ENCODE results near the gene FBN2.
"Not testable (repeated sequence)": the region's sequence is repeated elsewhere in the genome, so short reads cannot be mapped to it uniquely, and the experiment has no call there.

The FBN2 gene

DNA sequence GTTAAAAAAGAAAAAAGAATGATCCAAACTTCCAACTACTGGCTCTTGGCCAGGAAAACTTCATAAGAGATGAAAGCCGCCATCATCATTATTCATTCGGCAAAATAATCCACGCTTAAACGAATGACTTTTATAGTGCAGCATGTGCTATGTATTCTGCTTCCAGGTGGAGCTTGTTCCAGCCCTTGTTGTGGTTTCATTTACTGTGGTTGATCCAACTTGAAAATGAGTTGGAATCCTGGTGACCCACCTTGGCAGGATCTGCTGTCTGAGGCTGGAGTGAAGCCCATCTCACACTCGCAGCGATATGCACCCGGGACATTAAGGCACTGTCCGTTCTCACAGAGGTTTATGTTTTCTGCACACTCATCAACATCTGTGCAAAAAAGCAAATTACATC is 209.6 kb downstream of the FBN2 start:
- Histone ChIP-seq H3K4me3 (ENCODE audit: control insufficient read depth in 1 of 7, extremely low read depth in 1 of 7, insufficient read depth in 4 of 7, low read depth in 2 of 7, low read length in 6 of 7) (no peak overlapping the region), H3K27ac (ENCODE audit: insufficient read depth in 1 of 2, low read depth in 1 of 2, low read length in 2 of 2, poor library complexity in 1 of 2, severe bottlenecking in 2 of 2) (no peak overlapping the region), H3K27me3 (replicated peaks in 2 of 5; ENCODE audit: control insufficient read depth in 4 of 5, insufficient read depth in 5 of 5, low read length in 4 of 5) (no peaks in the 10 kb centered on the region), H3K9me3 (ENCODE audit: control extremely low read depth in 1 of 5, control insufficient read depth in 4 of 5, insufficient read depth in 2 of 5, low read depth in 1 of 5, low read length in 4 of 5) (peaks cover 0 to 1% (median 0%) of the 10 kb centered on the region in 5 experiments), H3K36me3 (ENCODE audit: control insufficient read depth in 4 of 4, insufficient read depth in 4 of 4, low read length in 3 of 4) (no peaks in the 10 kb centered on the region), H3K4me1 (ENCODE audit: control extremely low read depth in 1 of 4, control insufficient read depth in 4 of 4, insufficient read depth in 4 of 4, low read length in 3 of 4) (no peaks in the 10 kb centered on the region)
- no peak for DNase-seq
- CTCF ChIA-PET = no interaction called here
- 95% methylated on average over 7 of the region's 8 CpGs for WGBS (ENCODE audit: insufficient coverage)
- POLR2A ChIA-PET = no interaction called here

DNA sequence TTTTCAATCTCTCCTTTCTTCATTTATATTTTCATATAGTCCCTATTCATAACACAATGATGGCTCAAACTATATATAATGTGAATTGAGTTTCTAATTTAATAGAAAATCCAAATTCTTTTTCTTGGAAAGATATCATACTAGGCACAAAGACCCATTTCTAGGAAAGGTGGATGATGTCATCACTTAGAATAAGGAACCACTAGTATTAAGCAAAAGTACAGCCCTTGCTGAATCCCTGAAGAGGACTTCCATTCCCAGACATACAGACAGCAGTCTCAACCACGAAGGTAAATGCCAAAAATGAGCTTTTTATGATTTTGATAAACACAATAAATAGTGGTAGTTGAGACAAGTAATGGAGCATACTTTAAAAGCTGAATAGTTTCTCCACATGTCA is 210.0 kb downstream of the FBN2 start:
- H3K36me3 ChIP-seq (ENCODE audit: control insufficient read depth in 4 of 4, insufficient read depth in 4 of 4, low read length in 3 of 4) = no peaks in the 10 kb centered on the region
- POLR2A ChIA-PET = no interaction called here
- WGBS (ENCODE audit: insufficient coverage) = no CpG with 5 or more reads among the region's 1 CpG
- no peaks in the 10 kb centered on the region for H3K27me3 ChIP-seq (replicated peaks in 2 of 5; ENCODE audit: control insufficient read depth in 4 of 5, insufficient read depth in 5 of 5, low read length in 4 of 5)
- H3K9me3 ChIP-seq (ENCODE audit: control extremely low read depth in 1 of 5, control insufficient read depth in 4 of 5, insufficient read depth in 2 of 5, low read depth in 1 of 5, low read length in 4 of 5) = peaks cover 0 to 1% (median 0%) of the 10 kb centered on the region in 5 experiments
- H3K27ac ChIP-seq (ENCODE audit: insufficient read depth in 1 of 2, low read depth in 1 of 2, low read length in 2 of 2, poor library complexity in 1 of 2, severe bottlenecking in 2 of 2) = no peak overlapping the region
- CTCF ChIA-PET = no interaction called here
- H3K4me1 ChIP-seq (ENCODE audit: control extremely low read depth in 1 of 4, control insufficient read depth in 4 of 4, insufficient read depth in 4 of 4, low read length in 3 of 4) = no peaks in the 10 kb centered on the region
- no peak overlapping the region for H3K4me3 ChIP-seq (ENCODE audit: control insufficient read depth in 1 of 7, extremely low read depth in 1 of 7, insufficient read depth in 4 of 7, low read depth in 2 of 7, low read length in 6 of 7)
- no peak for DNase-seq

DNA sequence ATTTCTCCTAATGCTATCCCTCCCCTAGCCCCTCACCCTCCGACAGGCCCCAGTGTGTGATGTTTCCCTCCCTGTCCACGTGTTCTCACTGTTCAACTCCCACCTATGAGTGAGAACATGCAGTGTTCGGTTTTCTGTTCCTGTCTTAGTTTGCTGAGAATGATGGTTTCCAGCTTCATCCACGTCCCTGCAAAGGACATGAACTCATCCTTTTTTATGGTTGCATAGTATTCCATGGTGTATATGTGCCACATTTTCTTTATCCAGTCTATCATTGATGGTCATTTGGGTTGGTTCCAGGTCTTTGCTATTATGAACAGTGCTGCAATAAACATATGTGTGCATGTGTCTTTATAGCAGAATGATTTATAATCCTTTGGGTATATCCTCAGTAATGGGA is 216.6 kb downstream of the FBN2 start:
- H3K27me3 ChIP-seq (replicated peaks in 2 of 5; ENCODE audit: control insufficient read depth in 4 of 5, insufficient read depth in 5 of 5, low read length in 4 of 5); CTCF ChIA-PET; H3K27ac ChIP-seq (ENCODE audit: insufficient read depth in 1 of 2, low read depth in 1 of 2, low read length in 2 of 2, poor library complexity in 1 of 2, severe bottlenecking in 2 of 2); H3K4me1 ChIP-seq (ENCODE audit: control extremely low read depth in 1 of 4, control insufficient read depth in 4 of 4, insufficient read depth in 4 of 4, low read length in 3 of 4); DNase-seq; H3K36me3 ChIP-seq (ENCODE audit: control insufficient read depth in 4 of 4, insufficient read depth in 4 of 4, low read length in 3 of 4); H3K4me3 ChIP-seq (ENCODE audit: control insufficient read depth in 1 of 7, extremely low read depth in 1 of 7, insufficient read depth in 4 of 7, low read depth in 2 of 7, low read length in 6 of 7); H3K9me3 ChIP-seq (ENCODE audit: control extremely low read depth in 1 of 5, control insufficient read depth in 4 of 5, insufficient read depth in 2 of 5, low read depth in 1 of 5, low read length in 4 of 5); POLR2A ChIA-PET: not testable (repeated sequence)
- 88% methylated on average over 1 of the region's 4 CpGs for WGBS (ENCODE audit: insufficient coverage)

DNA sequence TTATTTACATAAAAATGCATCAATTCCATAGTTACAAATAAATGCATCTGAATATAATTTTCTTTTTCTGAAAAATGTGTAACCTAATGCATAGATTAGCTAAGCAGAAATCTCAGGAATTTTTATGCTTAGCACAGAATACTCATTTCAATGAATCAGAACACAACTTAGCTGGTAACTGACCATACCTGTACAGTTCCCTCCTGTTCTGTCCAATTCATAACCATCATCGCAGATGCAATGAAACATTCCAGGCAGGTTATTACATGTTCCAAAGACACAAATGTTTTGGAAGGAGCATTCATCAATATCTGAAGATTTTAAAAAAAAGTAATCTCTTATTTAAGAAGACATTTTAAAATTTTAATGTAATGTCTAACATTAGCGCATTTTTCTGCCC is 219.4 kb downstream of the FBN2 start:
- ChIA-PET POLR2A (no interaction called here), CTCF (no interaction called here)
- WGBS (ENCODE audit: insufficient coverage) = no CpG with 5 or more reads among the region's 2 CpGs
- H3K4me1 ChIP-seq (ENCODE audit: control extremely low read depth in 1 of 4, control insufficient read depth in 4 of 4, insufficient read depth in 4 of 4, low read length in 3 of 4) = no peaks in the 10 kb centered on the region
- no peaks in the 10 kb centered on the region for H3K9me3 ChIP-seq (ENCODE audit: control extremely low read depth in 1 of 5, control insufficient read depth in 4 of 5, insufficient read depth in 2 of 5, low read depth in 1 of 5, low read length in 4 of 5)
- no peaks in the 10 kb centered on the region for H3K36me3 ChIP-seq (ENCODE audit: control insufficient read depth in 4 of 4, insufficient read depth in 4 of 4, low read length in 3 of 4)
- DNase-seq = no peak
- H3K27ac ChIP-seq (ENCODE audit: insufficient read depth in 1 of 2, low read depth in 1 of 2, low read length in 2 of 2, poor library complexity in 1 of 2, severe bottlenecking in 2 of 2) = no peak overlapping the region
- no peak overlapping the region for H3K4me3 ChIP-seq (ENCODE audit: control insufficient read depth in 1 of 7, extremely low read depth in 1 of 7, insufficient read depth in 4 of 7, low read depth in 2 of 7, low read length in 6 of 7)
- no peaks in the 10 kb centered on the region for H3K27me3 ChIP-seq (replicated peaks in 2 of 5; ENCODE audit: control insufficient read depth in 4 of 5, insufficient read depth in 5 of 5, low read length in 4 of 5)

DNA sequence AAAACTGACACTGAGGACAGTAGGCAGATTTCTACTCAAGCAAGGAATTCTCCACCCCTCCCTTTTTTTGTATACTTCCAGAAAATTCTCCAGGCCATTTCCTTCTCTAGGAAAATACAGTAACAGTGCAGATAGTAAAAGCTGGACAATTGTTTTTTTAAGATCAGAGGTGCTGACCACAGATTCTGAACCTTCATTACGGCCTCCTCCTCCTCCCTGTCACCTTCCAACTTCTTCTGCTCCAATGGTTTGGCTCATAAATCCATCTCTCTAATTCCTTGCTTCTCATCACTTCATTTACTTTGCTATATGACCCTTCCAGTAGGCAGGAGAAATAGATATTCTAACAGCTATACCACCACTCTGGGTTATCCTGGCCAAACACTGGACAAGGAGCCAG is 220.6 kb downstream of the FBN2 start:
- Histone ChIP-seq H3K36me3 (ENCODE audit: control insufficient read depth in 4 of 4, insufficient read depth in 4 of 4, low read length in 3 of 4) (no peaks in the 10 kb centered on the region), H3K9me3 (ENCODE audit: control extremely low read depth in 1 of 5, control insufficient read depth in 4 of 5, insufficient read depth in 2 of 5, low read depth in 1 of 5, low read length in 4 of 5) (no peaks in the 10 kb centered on the region), H3K4me3 (ENCODE audit: control insufficient read depth in 1 of 7, extremely low read depth in 1 of 7, insufficient read depth in 4 of 7, low read depth in 2 of 7, low read length in 6 of 7) (no peak overlapping the region), H3K27me3 (replicated peaks in 2 of 5; ENCODE audit: control insufficient read depth in 4 of 5, insufficient read depth in 5 of 5, low read length in 4 of 5) (no peaks in the 10 kb centered on the region), H3K27ac (ENCODE audit: insufficient read depth in 1 of 2, low read depth in 1 of 2, low read length in 2 of 2, poor library complexity in 1 of 2, severe bottlenecking in 2 of 2) (no peak overlapping the region), H3K4me1 (ENCODE audit: control extremely low read depth in 1 of 4, control insufficient read depth in 4 of 4, insufficient read depth in 4 of 4, low read length in 3 of 4) (no peaks in the 10 kb centered on the region)
- no peak for DNase-seq
- POLR2A ChIA-PET = no interaction called here
- CTCF ChIA-PET = no interaction called here
- WGBS (ENCODE audit: insufficient coverage) = 100% methylated on average over 1 of the region's 1 CpG

DNA sequence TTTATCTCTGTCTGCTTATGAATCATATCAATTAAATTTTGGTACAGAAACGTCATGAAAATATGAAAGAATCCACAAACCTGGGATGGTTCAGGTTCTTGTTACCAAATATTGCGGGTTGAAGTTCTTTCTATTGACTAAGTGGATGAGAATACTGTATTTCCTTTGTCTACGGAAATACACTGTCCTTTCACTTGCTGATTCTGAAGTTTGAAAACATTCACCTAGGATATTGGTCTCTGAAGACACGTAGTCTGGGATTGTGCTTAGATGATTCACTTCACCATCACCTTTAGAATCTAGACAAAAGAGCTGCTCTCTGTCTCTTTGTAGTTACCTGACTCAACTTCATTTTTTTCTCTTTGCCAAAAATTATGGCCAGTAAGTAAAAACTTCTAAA is 222.4 kb downstream of the FBN2 start:
- H3K4me3 ChIP-seq (ENCODE audit: control insufficient read depth in 1 of 7, extremely low read depth in 1 of 7, insufficient read depth in 4 of 7, low read depth in 2 of 7, low read length in 6 of 7) = no peak overlapping the region
- no peaks in the 10 kb centered on the region for H3K9me3 ChIP-seq (ENCODE audit: control extremely low read depth in 1 of 5, control insufficient read depth in 4 of 5, insufficient read depth in 2 of 5, low read depth in 1 of 5, low read length in 4 of 5)
- ChIA-PET CTCF (no interaction called here), POLR2A (no interaction called here)
- 87% methylated on average over 3 of the region's 4 CpGs for WGBS (ENCODE audit: insufficient coverage)
- H3K4me1 ChIP-seq (ENCODE audit: control extremely low read depth in 1 of 4, control insufficient read depth in 4 of 4, insufficient read depth in 4 of 4, low read length in 3 of 4) = no peaks in the 10 kb centered on the region
- no peak for DNase-seq
- H3K27me3 ChIP-seq (replicated peaks in 2 of 5; ENCODE audit: control insufficient read depth in 4 of 5, insufficient read depth in 5 of 5, low read length in 4 of 5) = no peaks in the 10 kb centered on the region
- no peak overlapping the region for H3K27ac ChIP-seq (ENCODE audit: insufficient read depth in 1 of 2, low read depth in 1 of 2, low read length in 2 of 2, poor library complexity in 1 of 2, severe bottlenecking in 2 of 2)
- H3K36me3 ChIP-seq (ENCODE audit: control insufficient read depth in 4 of 4, insufficient read depth in 4 of 4, low read length in 3 of 4) = no peaks in the 10 kb centered on the region

DNA sequence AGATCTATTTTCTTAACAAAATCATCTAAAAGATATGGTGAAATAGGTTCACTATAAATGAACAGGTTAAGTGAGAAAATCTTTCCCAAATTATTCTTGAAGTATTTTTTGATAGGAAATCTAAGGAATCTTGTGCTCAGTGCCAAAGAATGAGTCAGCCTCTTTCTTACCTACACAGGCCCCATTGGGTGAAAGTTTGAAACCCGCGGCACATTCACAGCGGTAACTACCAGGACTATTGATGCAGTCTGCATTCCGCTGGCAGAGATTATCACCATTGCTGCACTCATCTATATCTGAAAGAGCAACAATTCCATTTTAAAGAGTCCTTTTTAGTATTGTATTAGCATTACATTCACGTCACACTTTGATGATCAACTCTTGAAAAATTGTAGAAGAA is 232.7 kb downstream of the FBN2 start:
- ChIA-PET CTCF (no interaction called here), POLR2A (no interaction called here)
- H3K9me3 ChIP-seq (ENCODE audit: control extremely low read depth in 1 of 5, control insufficient read depth in 4 of 5, insufficient read depth in 2 of 5, low read depth in 1 of 5, low read length in 4 of 5) = no peaks in the 10 kb centered on the region
- H3K4me1 ChIP-seq (ENCODE audit: control extremely low read depth in 1 of 4, control insufficient read depth in 4 of 4, insufficient read depth in 4 of 4, low read length in 3 of 4) = no peaks in the 10 kb centered on the region
- H3K36me3 ChIP-seq (ENCODE audit: control insufficient read depth in 4 of 4, insufficient read depth in 4 of 4, low read length in 3 of 4) = no peaks in the 10 kb centered on the region
- H3K27me3 ChIP-seq (replicated peaks in 2 of 5; ENCODE audit: control insufficient read depth in 4 of 5, insufficient read depth in 5 of 5, low read length in 4 of 5) = no peaks in the 10 kb centered on the region
- no peak overlapping the region for H3K27ac ChIP-seq (ENCODE audit: insufficient read depth in 1 of 2, low read depth in 1 of 2, low read length in 2 of 2, poor library complexity in 1 of 2, severe bottlenecking in 2 of 2)
- no peak for DNase-seq
- 94% methylated on average over 4 of the region's 5 CpGs for WGBS (ENCODE audit: insufficient coverage)
- H3K4me3 ChIP-seq (ENCODE audit: control insufficient read depth in 1 of 7, extremely low read depth in 1 of 7, insufficient read depth in 4 of 7, low read depth in 2 of 7, low read length in 6 of 7) = no peak overlapping the region

DNA sequence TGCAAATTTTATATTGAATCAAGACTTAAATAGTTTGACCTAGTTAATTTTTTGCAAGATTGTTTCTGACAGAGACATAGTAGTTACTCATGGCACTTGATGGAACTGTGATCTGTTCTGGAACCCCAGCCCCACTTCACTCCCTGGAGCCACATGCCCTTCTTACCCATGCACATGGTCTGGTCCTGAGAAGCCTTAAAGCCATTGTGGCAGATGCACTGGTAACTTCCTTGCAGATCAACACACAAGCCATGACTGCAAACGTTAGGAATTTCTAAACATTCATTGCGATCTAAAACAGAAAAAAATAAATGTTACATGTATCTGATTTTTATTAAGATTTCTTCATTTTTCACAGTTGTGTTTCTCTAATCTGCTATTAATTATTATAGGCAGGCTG is 233.3 kb downstream of the FBN2 start:
- CTCF ChIA-PET = no interaction called here

More for the DNA sequence above, 233.3 kb downstream of the FBN2 start:
- no peak overlapping the region for H3K27ac ChIP-seq (ENCODE audit: insufficient read depth in 1 of 2, low read depth in 1 of 2, low read length in 2 of 2, poor library complexity in 1 of 2, severe bottlenecking in 2 of 2)
- no peak overlapping the region for H3K4me3 ChIP-seq (ENCODE audit: control insufficient read depth in 1 of 7, extremely low read depth in 1 of 7, insufficient read depth in 4 of 7, low read depth in 2 of 7, low read length in 6 of 7)
- no peaks in the 10 kb centered on the region for H3K9me3 ChIP-seq (ENCODE audit: control extremely low read depth in 1 of 5, control insufficient read depth in 4 of 5, insufficient read depth in 2 of 5, low read depth in 1 of 5, low read length in 4 of 5)
- POLR2A ChIA-PET = no interaction called here
- DNase-seq = no peak
- no peaks in the 10 kb centered on the region for H3K36me3 ChIP-seq (ENCODE audit: control insufficient read depth in 4 of 4, insufficient read depth in 4 of 4, low read length in 3 of 4)
- no CpG with 5 or more reads among the region's 2 CpGs for WGBS (ENCODE audit: insufficient coverage)
- H3K27me3 ChIP-seq (replicated peaks in 2 of 5; ENCODE audit: control insufficient read depth in 4 of 5, insufficient read depth in 5 of 5, low read length in 4 of 5) = no peaks in the 10 kb centered on the region
- H3K4me1 ChIP-seq (ENCODE audit: control extremely low read depth in 1 of 4, control insufficient read depth in 4 of 4, insufficient read depth in 4 of 4, low read length in 3 of 4) = no peaks in the 10 kb centered on the region
